Measurements from ENCODE around the gene CNN2. TPM values are rescaled to one million over a fixed set of nuclear protein-coding genes. Genes with fewer than 3 reads are reported as not detected.

The CNN2 gene
- total RNA-seq, 2 experiments from 2014 or later = 104 TPM

Other genes with a start within 250 kb of the CNN2 start
- 100 to 1,000 TPM; 510 to 532 TPM for gene PTBP1, start 229.2 kb upstream of the CNN2 start, total RNA-seq
- not detected for gene PLPPR3, start 204.7 kb upstream of the CNN2 start, total RNA-seq
- not detected for gene AZU1, start 198.8 kb upstream of the CNN2 start, total RNA-seq
- not detected for gene PRTN3, start 185.6 kb upstream of the CNN2 start, total RNA-seq
- gene ELANE, start 174.3 kb upstream of the CNN2 start, total RNA-seq = not detected
- gene CFD, start 166.9 kb upstream of the CNN2 start, total RNA-seq = under 1 TPM; 0.17 to 0.25 TPM
- gene MED16, start 133.4 kb upstream of the CNN2 start, total RNA-seq = 10 to 100 TPM; 61.3 to 68.1 TPM
- not detected for gene RNU6-9, start 133.1 kb upstream of the CNN2 start, total RNA-seq
- gene R3HDM4, start 113.4 kb upstream of the CNN2 start, total RNA-seq = 100 to 1,000 TPM; 111 to 120 TPM
- gene KISS1R, start 109.3 kb upstream of the CNN2 start, total RNA-seq = 1 to 10 TPM; 5.3 to 6.6 TPM
- gene ARID3A, start 100.6 kb upstream of the CNN2 start, total RNA-seq = 10 to 100 TPM; 23.1 to 28.4 TPM
- gene WDR18, start 42.3 kb upstream of the CNN2 start, total RNA-seq = 10 to 100 TPM; 77.8 to 82.0 TPM
- under 1 TPM in 1 of 2 experiments, not detected in 1; 0.10 TPM for gene GRIN3B, start 26.2 kb upstream of the CNN2 start, total RNA-seq
- 100 to 1,000 TPM; 105 to 109 TPM for gene TMEM259, start 5.5 kb upstream of the CNN2 start, total RNA-seq
- not detected for gene RNU6-2, start 5.1 kb upstream of the CNN2 start, total RNA-seq
- gene ABCA7, start 13.5 kb downstream of the CNN2 start, total RNA-seq = 10 to 100 TPM; 24.4 to 30.1 TPM
- 100 to 1,000 TPM; 123 to 136 TPM for gene ARHGAP45, start 40.6 kb downstream of the CNN2 start, total RNA-seq
- gene POLR2E, start 68.8 kb downstream of the CNN2 start, total RNA-seq = 100 to 1,000 TPM; 238 to 258 TPM
- gene GPX4, start 77.4 kb downstream of the CNN2 start, total RNA-seq = 100 to 1,000 TPM; 244 to 253 TPM
- gene SBNO2, start 147.7 kb downstream of the CNN2 start, total RNA-seq = 100 to 1,000 TPM; 112 to 117 TPM
- gene STK11, start 179.2 kb downstream of the CNN2 start, total RNA-seq = 10 to 100 TPM; 65.1 to 66.1 TPM
- gene CBARP, start 211.4 kb downstream of the CNN2 start, total RNA-seq = 1 to 10 TPM in 1 of 2 experiments, under 1 TPM in 1; 0.77 to 1.1 TPM
- gene ATP5F1D, start 215.1 kb downstream of the CNN2 start, total RNA-seq = 100 to 1,000 TPM; 153 TPM
- 10 to 100 TPM; 50.1 to 52.9 TPM for gene MIDN, start 222.0 kb downstream of the CNN2 start, total RNA-seq
- gene CIRBP, start 242.7 kb downstream of the CNN2 start, total RNA-seq = 100 to 1,000 TPM; 167 to 183 TPM
- gene FAM174C, start 248.9 kb downstream of the CNN2 start, total RNA-seq = 10 to 100 TPM; 62.8 to 65.3 TPM

All from activated naive CD4-positive, alpha-beta T cell treated with anti-CD3 and anti-CD28 coated beads for 36 hours (primary cell).